HL-60/S4 (cell line): Measurements from ENCODE around the gene PHYH.
"Not testable (repeated sequence)": the region's sequence is repeated elsewhere in the genome, so short reads cannot be mapped to it uniquely, and the experiment has no call there.

Experiments
- in situ Hi-C: fragments of 300-500 bp; cut with MboI; formaldehyde crosslinking; loops from 2 replicates; pipeline ENCODE4 v1.14.3; 2022; ENCODE audit warnings: low sequenced_read_pairs

The PHYH gene

DNA sequence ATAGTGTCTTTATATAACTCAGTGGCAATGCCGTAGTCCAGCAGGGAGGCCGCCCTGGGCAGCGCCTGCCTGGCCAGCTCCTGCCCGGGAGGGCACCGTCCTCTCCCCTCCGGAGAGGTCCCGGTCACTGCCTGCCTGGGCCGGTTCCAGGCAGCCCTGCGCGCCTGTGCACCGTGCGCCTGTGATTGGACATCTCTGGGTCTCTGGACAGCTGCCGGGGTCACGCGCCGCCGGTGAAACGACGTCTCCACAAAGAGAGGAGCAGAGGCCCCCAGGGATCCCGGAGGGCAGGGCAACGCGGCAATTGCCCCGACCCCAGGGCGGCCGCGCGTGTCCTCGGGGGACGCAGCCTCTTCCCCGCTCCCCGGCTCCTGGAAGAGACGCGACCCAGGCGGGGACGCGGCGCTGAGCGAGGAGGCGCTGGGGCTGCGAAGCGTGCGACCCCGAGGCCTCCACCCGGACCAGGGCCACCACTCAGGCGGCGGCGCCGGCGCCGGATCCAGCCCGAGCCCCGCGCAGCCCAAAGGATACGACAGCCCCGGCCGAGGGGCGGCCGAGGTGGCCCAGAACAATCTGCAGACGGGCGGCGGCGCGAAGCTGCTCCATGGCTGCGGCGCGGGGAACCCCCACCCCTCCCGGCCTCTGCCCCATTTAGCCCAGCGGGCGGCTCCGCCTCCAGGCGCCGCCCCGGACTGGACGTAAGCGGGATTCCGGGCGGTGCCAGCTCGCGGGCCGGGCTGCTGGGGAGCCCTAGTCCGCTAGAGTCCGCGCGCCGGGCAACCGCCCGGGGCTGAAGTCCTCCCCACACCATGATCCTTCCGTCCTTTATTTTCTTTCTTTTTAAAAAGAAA is at the start of gene PHYH:
TSS of gene PHYH (minus strand) at position 628 of the 851 bp plus-strand sequence. CDS start at position 606, 22 bp downstream.
- in situ Hi-C loops = no loop called here

DNA sequence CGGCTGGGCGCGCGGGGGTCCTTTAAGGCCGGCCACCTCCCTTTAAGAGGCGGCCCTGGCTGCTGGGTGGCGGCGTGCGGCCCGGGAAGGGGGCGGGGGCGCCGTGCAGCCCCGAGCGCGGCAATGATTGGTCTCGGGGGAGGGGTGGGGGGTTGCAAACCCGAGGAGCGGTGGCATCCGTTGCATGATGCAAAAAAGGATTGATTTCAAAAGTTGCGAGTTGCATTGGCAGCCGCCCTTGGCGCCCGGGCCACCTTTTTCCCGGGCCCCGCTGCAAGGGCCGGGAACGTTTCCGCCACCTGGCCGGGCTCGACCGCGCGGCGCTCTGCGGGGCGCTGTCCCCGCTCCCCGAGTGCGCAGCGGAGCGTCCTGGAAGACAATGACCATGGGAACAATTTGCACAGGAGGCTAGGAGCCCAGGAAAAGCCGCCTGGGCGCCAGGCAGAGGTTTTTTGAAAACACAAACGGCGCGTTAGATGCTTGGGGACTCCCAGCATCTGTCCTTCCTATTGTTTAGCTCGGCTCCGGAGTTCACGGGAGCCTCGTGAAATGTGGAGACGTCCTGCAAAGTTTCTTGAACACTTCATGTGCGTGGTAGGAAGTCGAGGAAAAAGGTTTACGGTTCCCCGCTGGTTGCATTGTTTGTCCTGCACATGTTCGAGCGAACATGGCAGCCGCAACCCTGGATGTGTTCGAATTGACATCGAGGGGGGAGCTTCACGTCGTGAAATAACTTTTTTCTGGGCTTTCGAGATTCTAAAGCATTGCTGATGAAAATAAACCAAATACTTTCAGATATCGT is 48.6 kb upstream of the PHYH start, which contains the start of gene SEPHS1:
TSS of gene SEPHS1 (minus strand) at position 78 of the 802 bp plus-strand sequence. CDS start 3,343 bp downstream, outside the sequence.
- in situ Hi-C loops = no loop called here

DNA sequence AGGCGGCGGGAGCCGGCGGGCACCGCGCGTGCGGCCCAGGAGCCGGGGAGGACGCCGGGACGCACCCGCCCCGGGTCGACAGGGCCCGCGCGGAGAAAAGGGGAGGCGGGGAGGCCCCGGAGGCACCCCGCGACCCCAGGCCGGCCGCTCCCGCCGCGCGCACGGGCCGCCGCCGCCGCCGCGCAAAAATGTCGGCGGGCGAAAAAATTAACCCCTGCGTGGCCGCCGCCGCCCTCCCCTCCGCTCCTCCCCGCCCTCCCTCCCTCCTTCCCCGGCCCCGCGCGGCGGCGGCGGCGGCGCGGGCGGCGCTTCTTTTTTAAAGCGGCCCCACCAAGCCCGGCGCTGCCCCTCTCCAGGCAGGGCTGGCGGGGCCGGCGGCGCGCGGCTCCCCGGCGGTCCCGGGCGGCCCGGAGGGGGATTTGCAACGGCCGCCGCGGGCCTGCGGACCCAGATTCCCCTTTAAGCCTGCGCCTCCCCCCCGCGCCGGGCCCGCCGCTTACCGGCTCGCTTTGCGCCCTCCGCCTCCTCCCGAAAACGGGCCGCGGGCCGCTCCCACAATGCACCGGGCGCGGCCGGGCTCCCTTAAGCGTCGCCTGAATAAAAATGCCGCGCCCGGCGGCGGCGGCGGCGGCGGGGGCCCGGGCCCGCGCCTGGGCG is 47.8 kb upstream of the PHYH start:
- in situ Hi-C loops = no loop called here

DNA sequence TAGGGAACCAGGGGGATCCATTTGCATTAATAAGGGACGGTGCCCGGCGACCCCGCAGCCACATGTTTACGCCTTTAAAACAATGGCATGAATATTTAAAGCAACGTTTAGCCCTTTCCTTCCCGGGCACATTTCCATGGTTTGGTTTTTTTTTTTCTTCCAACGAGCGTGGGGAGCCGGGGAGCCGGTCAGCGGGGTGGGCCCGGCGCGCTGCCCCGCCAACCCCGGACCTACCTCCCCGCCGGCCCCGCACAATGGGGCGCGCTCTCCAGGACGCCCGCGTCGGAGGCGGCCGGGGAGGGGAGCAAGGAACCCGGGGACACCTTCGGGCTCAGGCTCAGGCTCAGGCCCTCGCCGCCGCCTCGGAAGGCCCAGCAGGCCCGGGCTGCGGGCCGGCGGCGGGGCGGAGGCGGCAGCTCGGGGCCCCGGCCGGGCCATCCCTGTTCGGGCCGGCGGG is 47.2 kb upstream of the PHYH start:
- in situ Hi-C loops = no loop called here

DNA sequence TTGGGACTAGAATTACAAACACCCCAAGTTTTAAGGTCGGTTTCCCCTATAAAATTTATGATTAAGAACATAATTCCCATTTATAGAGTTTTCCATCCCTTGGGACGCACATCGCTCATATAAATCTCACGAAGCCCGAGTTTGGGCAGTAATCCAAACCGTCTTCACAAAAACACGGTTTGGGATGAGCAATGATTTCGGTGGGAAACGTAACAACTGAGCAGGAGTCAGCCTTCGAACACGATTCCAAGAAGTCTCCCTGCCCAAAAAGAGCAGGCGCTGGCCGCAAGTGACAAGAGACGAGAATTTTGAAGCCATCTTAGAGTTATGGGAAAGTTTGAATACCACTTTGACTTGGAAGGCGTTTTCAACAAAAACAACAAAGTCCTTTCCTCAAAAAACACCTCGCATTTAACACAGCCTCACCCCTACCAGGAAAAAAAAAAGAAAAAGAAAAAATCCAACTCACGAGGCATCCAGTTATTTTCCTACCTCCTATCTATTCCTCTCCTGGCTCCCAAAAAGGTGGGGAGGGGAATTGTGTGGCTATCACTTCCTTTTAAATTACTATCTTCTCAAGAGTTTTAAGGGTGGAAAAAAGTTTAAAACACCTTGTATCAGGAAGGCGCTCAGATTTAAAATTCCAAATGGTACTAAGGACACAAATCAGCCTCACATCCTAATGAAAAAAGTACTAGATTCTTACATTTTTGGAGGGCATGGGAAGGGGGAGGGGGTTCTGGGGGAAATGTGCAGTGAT is 46.6 kb upstream of the PHYH start:
- in situ Hi-C loops = no loop called here

DNA sequence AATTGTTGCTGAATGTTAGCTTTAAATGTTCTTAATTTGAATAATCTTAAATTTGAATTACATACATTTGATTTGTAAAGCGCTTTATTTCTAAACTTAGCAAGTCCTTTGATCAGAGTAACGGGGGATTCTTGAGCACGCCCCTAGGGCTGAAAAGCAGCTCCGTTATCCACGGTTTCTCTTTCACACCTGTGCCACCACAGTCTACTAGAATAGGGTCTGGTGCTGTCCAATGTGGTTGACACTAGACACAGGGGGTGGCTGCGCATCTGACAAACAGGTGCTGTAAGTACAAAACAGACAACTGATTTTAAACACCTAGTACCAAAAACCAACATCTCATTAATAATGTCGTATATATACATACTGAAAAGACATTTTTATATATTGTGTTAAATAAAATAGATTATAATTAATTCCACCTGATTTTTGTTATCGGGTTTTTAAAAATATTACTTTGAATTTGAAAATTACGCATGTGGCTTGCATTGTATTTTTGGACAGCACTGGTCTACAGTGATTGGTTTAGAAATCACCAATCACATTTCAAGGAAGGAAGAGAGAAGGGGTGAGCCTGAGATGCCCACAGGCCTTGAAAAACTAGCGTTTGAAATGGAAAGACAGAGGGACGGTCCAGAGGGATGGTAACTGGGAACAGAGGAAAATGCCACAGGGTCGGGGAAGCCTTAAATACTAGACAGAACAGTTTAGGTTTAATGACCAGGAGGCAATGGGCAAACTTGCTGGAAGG is 40.9 kb upstream of the PHYH start:
- in situ Hi-C loops = no loop called here

DNA sequence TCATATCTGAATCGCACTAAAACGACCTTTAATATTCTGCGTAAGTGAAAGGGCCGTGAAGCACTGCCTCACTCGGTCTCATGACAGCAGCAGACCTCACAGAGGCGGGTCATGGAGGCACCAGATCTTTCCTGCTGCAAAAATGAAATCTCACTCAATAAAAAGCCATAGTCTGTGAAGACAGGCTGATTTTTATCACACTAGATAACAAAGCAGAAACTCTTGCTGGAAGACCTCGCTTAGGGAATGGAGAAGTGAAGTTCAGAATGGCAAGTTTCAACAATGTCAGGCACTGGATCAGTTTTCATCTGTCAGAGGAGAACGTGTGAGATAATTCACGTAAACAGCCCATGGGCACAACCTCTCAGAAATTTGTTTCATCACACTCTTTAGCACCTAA is 40.2 kb upstream of the PHYH start:
- in situ Hi-C loops = no loop called here

DNA sequence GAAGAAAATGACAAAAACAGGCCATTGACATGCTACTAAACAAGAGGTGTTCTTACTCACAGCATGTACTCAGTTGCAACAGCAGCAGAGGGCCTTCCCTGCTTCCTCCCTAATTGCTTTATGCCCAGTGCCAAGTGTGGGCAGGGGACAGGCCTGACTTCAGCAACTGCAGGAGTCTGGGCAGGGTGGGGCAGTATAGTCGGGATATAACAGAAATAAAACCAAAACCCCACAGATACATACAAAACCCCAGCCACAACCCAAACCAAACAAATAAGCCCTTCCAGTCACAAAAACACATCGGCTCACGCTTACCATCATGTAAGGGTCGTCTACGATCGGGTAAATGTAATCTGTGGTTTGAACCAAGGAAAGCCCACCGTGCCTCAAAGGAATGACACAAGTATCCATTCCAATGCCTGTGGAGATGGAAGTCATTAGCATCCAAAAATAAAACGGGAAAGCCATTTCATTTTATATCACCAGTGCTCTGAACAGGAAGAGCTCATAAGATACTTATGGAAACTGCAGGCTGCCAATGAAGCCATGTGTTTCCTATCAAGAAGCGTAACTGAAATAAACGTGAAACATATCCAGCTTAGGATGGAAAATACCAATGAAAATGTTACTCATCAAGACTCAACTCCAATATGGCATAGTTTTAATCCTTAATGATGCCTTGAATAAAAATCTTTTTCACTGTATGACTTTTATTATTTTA is 38.7 kb upstream of the PHYH start:
- in situ Hi-C loops = no loop called here

DNA sequence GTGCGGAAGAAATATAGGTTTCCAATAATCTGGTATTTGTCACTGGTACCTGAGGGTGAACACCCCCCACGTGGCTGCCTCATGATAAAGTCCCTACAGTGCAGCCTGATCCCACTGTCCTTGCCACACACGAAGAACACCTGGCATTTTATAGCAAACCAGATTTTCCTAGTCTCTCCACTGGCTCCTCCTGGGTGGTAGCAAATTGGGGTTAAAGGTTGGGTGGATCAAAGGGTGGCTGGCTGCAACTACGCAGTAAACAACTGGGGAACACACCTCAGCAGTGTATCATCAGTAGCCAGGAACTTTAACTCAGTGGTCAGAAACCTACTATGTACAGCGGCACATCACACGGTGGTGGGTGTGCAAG is 37.9 kb upstream of the PHYH start:
- in situ Hi-C loops = no loop called here

DNA sequence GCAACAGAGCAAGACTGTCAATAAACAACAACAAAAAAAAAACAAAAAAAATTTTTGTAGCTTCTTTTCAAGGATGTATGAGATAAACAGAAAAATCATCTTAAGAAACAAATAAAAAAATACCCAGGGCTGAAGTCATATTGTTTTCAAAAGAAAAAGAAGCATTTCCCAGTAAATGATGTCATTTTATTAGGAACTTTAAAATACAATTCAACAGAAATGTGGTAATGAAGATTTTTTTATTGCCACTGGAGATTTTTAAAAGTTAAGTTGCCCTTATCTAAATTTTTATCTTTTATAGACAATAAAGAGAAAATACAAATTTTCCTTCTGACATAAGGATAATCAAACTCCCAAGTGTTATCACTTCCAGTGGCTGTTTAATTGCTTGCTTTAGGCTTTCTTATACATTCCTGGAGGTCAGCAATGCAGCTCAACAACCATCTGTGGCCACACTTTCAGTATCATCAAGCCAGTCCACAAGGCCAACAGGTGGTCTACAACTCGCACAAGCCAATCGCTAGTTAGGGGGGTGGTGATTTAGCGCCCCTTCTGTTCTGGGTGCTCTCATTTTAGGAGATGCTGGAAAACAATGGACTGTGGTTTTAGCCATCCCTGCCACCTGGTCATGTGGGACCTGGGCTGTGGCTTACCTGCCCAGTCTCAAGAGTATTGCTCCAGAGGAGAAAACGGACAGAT is 37.4 kb upstream of the PHYH start:
- in situ Hi-C loops = no loop called here

DNA sequence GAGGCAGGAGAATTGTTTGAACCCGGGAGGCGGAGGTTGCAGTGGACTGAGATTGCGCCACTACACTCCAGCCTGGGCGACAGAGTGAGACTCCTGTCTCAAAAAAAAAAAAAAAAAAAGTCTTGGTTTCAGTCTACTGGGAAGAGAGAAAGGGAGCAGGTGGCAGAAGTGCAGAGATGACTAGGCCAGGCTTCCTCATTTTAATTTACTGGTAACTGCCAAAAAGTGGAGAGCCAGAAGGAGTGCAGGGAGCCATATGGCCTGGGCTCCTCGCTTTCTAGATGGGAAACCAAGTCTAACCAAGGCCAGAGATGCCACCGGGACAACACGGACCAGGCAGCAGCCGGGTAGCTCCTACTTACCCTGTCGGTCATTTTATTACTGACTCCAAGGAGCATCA is 36.0 kb upstream of the PHYH start:
- in situ Hi-C loops = no loop called here

DNA sequence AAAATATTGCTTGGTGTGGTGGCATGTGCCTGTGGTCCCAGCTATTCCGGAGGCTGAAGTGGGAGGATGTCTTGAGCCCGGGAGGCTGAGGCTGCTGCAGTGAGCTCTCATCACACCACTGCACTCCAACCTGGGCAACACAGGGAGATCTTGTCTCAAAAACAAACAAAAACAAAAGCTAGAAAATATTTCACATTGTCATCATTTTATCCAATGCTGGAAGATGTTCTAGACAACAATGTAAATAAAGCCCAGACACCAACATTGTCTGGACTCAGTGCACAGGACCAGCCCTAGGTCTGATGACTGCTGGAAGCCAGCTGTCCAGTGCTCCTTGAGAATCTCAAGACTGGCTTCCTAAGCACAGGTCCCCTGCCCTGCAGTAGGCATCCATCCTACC is 34.7 kb upstream of the PHYH start:
- in situ Hi-C loops = no loop called here

DNA sequence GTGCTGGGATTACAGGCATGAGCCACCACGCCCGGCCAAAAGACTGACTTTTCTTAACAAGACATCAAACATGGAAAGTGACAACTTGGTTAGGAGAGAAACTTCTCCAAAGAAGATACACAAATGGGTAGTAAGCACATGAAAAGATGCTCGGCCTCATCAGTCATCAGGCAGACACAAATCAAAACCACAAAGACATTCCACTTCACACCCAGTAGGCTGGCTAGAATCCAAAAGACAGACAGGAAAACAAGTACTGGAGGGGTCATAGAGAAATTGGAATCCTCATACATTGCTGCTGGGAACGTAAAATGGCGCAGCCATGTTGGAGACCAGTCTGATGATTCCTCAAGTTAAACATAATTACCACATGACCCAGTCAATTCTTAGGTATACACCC is 31.8 kb upstream of the PHYH start:
- in situ Hi-C loops = no loop called here

DNA sequence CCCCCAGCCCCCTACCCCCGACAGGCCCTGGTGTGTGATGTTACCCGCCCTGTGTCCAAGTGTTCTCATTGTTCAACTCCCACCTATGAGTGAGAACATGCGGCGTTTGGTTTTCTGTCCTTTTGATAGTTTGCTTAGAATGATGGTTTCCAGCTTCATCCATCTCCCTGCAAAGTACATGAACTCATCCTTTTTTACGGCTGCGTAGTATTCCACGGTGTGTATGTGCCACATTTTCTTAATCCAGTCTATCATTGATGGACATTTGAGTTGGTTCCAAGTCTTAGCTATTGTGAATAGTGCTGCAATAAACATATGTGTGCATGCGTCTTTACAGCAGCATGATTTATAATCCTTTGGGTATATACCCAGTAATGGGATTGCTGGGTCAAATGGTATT is 31.1 kb upstream of the PHYH start:
- in situ Hi-C loops = not testable (repeated sequence)

DNA sequence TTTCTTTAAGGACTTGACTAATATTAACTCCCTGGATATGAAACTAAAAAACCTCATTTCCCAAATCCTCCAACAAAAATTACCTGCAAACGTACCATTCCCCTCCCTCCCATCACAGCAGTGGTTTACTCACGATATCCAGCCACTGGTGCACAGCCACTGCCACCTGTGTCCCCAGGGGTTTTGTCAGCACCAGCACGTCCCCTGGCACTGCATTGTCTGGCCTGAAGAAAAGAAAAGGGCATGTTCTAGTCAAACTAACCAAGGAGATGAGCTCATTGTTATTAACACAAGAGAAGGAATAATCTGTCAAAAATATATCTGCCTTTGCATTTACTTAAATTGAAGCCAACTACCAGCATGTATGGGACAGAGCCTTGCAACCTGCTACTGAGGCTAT is 29.7 kb upstream of the PHYH start:
- in situ Hi-C loops = no loop called here

DNA sequence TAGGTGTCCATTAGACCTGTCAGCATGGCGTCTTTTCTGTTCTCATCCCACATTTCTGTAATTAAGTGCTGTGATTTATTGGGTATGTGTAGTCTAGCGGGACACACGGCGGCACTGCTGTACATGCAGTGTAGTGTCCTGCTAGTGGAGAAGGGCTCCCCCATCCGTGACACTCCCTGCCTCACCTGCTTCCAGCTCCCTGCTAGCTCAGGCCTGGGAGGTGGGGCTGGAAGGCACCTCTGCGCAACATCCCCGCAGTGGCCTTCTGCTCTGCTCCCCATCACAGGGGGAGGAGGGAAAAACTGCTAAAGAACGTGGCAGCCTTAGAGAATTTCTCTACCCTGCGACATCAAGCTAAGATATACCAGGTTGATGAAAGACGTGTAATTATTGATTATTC is 28.7 kb upstream of the PHYH start:
- in situ Hi-C loops = no loop called here

DNA sequence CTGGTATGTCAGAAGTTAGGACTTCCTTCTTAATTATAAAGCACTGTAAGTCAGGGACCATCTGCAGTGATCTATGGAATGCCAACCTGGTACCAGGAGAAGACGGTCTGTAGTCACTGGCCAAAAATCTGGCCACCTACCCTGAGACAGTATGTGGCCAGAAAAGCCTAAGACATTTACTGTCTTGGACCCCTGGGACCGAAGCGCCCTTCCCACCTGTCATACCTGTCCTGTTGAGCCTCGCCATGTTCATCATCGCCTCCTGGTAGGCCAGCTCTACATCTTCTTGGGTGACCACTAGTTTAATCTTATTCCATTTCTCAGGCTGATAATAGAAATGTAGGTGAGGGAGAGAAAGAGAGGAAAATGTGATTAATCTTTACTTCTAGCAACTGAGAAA is 28.3 kb upstream of the PHYH start:
- in situ Hi-C loops = no loop called here

DNA sequence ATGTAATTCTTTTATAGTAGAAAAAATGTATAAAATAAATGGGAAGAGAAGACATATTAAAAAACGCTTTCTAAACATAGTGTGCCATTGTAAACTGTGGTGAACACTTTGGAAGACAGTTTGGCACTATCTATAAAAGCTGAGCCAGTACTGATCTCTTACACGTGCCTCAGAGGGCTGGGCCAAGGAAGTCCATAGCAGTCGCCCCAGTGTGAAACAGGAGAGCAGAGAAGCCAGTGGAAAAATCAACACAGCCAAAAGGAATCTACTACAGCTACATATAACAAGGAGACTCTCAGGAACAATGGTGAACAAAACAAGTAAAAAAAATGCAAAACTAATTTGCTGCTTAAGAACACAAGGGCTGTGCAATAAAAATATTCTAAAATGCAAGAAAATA is 27.7 kb upstream of the PHYH start:
- in situ Hi-C loops = no loop called here

DNA sequence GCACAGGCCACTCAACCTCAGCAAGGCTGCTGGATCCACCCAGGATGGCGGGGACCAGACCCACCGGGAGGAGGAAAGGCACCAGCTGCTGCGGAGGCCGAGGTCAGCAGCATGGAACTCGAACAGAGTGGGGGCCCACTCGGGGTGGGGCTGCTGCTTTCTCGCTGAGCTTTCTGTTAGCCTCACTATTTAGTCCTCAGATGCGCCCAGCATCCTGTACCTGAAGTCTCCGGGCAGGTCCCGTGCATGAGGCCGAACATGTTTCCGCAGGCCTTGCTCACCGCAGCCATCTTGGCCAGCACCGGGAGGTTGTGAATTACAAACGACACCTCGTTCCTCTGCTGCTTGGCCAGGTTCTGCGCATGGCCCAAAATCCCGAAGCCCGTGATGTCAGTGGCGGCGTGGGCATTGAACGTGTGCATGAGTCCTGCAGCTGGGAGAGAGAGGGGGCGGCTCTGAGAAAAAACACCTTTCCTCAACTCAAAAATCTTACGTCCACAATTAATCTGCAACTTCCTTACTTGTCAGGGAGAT is 22.8 kb upstream of the PHYH start:
- in situ Hi-C loops = no loop called here
